Right cardiac atrium (tissue), 5 donors: ENCODE measurements around the gene FBXO3. TPM values are rescaled to one million over a fixed set of nuclear protein-coding genes. Genes with fewer than 3 reads are reported as not detected.
A peak's percentile ranks its signal among the peaks of the same experiment; 100 is the strongest.
"Not testable (repeated sequence)": the region's sequence is repeated elsewhere in the genome, so short reads cannot be mapped to it uniquely, and the experiment has no call there.

Source experiments
- ATAC-seq, 2 donors: fragments of 200-7000 bp; cut with Tn5 transposase; one replicate each; pipeline versions ENCODE4 v1.8.0 to v1.9.1; 2020; ENCODE audit warnings: moderate library complexity in 2 of 2, mild to moderate bottlenecking in 1 of 2
- DNase-seq, 3 donors: peaks; one replicate each; pipeline ENCODE4 v3.0.0-alpha.2; 2020
- H3K27ac ChIP-seq: one replicate; pipeline ENCODE4 v1.5.1; 2013; ENCODE audit warnings: mild to moderate bottlenecking, low read length, control low read depth, moderate library complexity
- H3K27me3 ChIP-seq: one replicate; pipeline ENCODE4 v1.6.1; 2013; ENCODE audit not compliant: control insufficient read depth, insufficient read depth
- H3K4me1 ChIP-seq: one replicate; pipeline ENCODE4 v1.6.1; 2013; ENCODE audit warnings: low read length; ENCODE audit not compliant: control insufficient read depth, insufficient read depth
- H3K4me3 ChIP-seq: one replicate; pipeline ENCODE4 v1.5.1; 2013; ENCODE audit warnings: low read length, control low read depth
- H3K9me3 ChIP-seq: one replicate; pipeline ENCODE4 v1.6.1; 2013; ENCODE audit warnings: low read length; ENCODE audit not compliant: control insufficient read depth
- WGBS: extraction: QIAGEN DNeasy Blood & Tissue Kit; methylation state at CpG from one replicate; pipeline ENCODE4 v1.1.7; 2013; 5-methylcytosine and 5-hydroxymethylcytosine counted together
- intact Hi-C, 4 donors: fragments of 100-400 bp; cut with DNase I; formaldehyde crosslinking; loops; one replicate each; pipeline versions ENCODE4 v1.11.0 to v1.14.0; 2022 to 2023
- polyA plus RNA-seq: library from polyadenylated mRNA; stranded (reverse); fragments of 200-250 nt; gene quantifications from one replicate; pipeline ENCODE4 v1.2.3, GENCODE V29; 2013
- total RNA-seq, 4 donors: library from RNA; stranded (reverse); fragmentation: NEBNext Ultra II Directional; extraction: Animal tissue kit (Norgen Biotek cat#: 25700); gene quantifications; one replicate each; pipeline ENCODE4 v1.2.1, GENCODE V29; 2021
- donor health status: healthy with polysubstance abuse.
- donor health status: DM: no; HTN: yes; CAD: no.
- donor health status: DM: no; HTN: no; CAD: no.
- donor health status: DM: no; HTN: yes; CAD: no; lungs with severe emphysema.
- donor health status: DM: yes; HTN: yes; CAD: no.

Gene FBXO3
- total and polyA plus RNA-seq, 5 donors = 27.3 to 40.8 (median 38.6) TPM

DNA sequence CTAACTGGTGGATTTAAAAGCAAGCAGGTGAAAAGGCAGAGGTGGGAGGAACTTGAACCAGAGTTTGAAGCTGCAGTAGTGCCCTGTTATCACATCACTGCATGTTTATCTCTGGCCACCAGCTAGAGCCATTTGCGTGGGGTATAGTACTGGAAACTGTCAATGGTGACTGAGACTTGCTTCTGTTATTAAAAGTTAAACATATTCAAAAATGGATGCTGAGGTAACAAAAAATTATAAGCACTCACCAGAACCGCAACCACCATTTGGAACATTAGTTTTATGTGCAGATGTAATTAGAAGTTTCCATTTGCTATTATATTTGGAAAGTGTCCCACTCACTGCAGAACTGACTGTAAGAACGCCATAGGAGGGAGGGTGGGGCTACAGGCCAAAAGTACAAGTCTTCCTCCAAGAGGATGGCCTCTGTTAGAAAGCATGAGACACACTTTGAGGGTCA, 36.9 kb downstream of the FBXO3 start:
- intact Hi-C loops = loop anchor here in 2 of 4 donors (5.0 kb wide), 1 partner anchor 45 kb away; no protein-coding TSS in a partner anchor
- Histone ChIP-seq H3K27ac (peak overlapping the region; percentile 92), H3K27me3 (no peaks in the 10 kb centered on the region), H3K9me3 (no peaks in the 10 kb centered on the region), H3K4me1 (peaks cover 8% of the 10 kb centered on the region), H3K4me3 (no peak overlapping the region)
- ATAC-seq (no peak), DNase-seq (no peak)
- WGBS = 58% methylated on average over 3 of the region's 3 CpGs

DNA sequence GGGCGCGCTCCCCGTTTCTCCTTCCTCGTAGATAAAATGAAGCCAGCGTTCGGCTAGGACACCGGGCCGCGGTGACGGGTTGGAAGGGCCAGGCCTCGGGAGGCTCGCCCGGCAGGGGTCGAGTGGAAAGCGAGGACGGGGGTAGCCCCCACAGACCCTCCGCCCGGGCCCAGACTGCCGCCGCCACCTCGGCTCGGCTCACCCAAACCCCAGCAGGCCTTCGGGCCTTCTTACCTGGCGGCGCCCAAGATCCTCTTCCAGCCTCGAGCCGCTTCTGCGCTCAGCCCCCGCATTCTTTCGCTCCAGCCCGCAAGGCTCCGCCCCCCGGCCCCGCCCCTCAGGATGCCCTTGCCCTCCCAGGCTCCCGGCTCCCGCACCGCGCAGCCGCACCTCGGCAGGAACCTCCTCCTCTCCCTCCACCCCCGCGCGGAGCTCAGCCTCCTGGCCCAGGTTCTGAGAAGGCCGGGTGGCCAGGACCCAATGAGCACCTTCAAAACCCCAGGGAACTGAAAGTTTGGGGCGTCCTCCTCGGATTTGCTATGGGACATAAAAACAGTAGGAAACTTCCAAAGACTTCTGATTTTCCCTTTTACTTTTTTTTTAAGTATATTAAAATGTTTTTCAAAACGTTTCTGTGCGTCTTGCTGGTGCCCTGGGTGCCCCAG, 38.0 kb downstream of the FBXO3 start, which contains the start of gene CD59:
Gene CD59, minus strand, starts transcription at position 276 of the 665 bp plus-strand sequence. CDS start 13,978 bp downstream, outside the sequence.
- H3K4me3 ChIP-seq = peak within 1 kb of the TSS; percentile 85
- intact Hi-C loops = loop anchor here in 2 of 4 donors (5.0 kb wide), 1 partner anchor 44 kb away; no protein-coding TSS in a partner anchor
- ATAC-seq = peak; percentile 97
- H3K27ac ChIP-seq = peak within 1 kb of the TSS; percentile 92
- H3K27me3 ChIP-seq = no peaks in the 10 kb centered on the region
- peak; percentile 98 to 99 (median 99) for DNase-seq
- no peaks in the 10 kb centered on the region for H3K9me3 ChIP-seq
- peaks cover 15% of the 10 kb centered on the region for H3K4me1 ChIP-seq
- 1% methylated on average over 48 of the region's 48 CpGs for WGBS

DNA sequence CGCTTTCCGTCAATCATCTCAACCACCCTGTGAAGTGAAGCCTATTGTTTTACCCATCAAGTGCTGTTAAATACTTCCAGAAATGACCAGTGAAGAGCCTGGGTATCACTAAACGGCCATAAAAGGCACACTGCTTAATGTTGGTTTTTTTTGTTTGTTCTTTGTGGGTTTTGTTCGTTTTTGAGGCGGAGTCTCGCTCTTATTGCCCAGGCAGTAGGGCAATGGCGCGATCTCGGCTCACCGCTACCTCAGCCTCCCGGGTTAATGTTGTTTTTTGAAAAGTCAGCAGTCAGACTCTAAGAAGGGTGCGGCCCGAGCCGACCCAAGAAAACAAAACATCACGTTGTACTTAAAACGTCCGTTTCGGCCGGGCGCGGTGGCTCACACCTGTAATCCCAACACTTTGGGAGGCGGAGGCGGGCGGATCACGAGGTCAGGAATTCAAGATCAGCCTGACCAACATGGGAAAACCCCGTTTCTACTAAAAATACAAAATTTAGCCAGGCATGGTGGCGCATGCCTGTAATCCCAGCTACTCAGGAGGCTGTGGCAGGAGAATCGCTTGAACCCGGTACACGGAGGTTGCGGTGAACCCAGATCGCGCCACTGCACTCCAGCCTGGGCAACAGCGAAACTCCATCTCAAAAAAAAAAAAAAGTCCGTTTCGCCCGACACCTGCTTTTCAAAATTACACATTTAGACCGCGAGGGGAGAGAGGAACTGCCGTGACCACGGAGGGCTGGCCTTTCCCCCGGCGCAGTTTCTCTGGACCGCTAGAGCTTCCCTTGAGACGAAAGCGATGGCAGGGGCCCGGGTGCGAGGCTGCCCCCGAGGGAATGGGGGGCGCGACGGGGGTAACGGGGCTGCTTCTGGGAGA, 38.8 kb downstream of the FBXO3 start:
- ATAC-seq = peak; percentile 34 to 35
- peak overlapping the region; percentile 85 for H3K4me3 ChIP-seq
- H3K27me3 ChIP-seq = no peaks in the 10 kb centered on the region
- WGBS = 3% methylated on average over 53 of the region's 53 CpGs
- H3K27ac ChIP-seq = peak overlapping the region; percentile 92
- H3K4me1 ChIP-seq = peaks cover 17% of the 10 kb centered on the region
- intact Hi-C loops = loop anchor here in 2 of 4 donors (5.0 kb wide), 1 partner anchor 43 kb away; no protein-coding TSS in a partner anchor
- peak; percentile 29 to 69 (median 52) for DNase-seq
- no peaks in the 10 kb centered on the region for H3K9me3 ChIP-seq

DNA sequence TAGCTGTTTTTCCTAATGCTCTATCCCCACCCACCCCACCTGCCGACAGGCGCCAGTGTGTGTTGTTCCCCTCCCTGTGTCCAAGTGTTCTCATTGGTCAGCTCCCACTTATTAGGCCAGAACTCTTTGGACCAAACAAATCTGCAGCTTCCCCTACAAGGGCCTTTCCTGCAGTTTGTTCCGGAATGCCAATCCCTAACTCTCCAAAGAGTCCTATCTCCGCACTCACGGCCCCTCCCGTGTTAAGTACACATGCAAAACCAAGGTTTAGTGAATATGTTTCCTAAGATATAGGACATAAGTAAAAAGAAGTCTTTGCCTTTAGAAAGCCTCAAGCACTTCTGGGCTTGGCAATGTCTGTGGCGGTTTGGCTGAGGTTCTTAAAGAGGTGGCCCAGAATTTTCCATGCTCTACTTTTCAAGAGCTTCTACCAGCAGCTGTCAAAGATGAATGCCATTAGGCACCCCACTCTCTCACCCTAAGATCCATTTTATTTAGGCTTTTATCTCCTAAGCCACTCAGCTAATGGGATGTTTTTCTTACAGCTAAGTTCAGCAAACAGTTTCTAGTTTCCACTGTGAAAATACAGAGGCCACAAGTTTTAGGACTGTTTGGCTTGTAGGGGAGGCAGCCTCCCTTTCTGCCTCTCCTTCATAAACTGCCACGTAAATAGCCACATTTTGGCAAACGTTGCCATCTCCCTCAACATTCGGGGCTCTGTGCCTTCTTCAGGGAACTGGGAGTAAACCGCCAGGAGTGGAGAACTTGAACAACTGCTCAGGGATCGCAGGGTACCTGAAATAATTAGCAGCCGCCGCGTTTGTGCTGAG, 39.7 kb downstream of the FBXO3 start:
- H3K4me3 ChIP-seq = peak overlapping the region; percentile 85
- intact Hi-C loops = loop anchor here in 2 of 4 donors (5.0 kb wide), 1 partner anchor 42 kb away; no protein-coding TSS in a partner anchor
- 13% methylated on average over 15 of the region's 15 CpGs for WGBS
- H3K4me1 ChIP-seq = peaks cover 18% of the 10 kb centered on the region
- peak overlapping the region; percentile 92 for H3K27ac ChIP-seq
- peak; percentile 20 to 31 for ATAC-seq
- no peaks in the 10 kb centered on the region for H3K27me3 ChIP-seq
- DNase-seq = peak; percentile 29 to 79 (median 65)
- no peaks in the 10 kb centered on the region for H3K9me3 ChIP-seq

DNA sequence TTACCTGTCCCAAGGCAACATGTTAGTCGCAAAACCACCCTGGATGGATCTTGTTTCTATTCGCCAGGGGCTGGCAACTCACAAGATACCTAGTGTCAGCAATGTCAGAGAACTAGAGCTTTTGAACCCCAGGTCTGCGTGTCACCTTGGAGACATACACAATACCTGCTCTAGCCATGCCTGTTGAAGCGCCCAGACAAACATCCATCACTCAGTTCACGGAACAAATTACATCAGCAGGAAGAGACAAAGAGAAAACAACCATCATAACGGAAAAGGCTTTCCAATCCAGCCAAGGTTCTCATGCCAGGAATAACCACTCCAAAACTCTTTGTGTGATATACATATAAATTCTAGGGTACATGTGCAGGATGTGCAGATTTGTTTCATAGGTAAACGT, 40.3 kb downstream of the FBXO3 start:
- peak overlapping the region; percentile 92 for H3K27ac ChIP-seq
- peaks cover 21% of the 10 kb centered on the region for H3K4me1 ChIP-seq
- no peak for ATAC-seq
- intact Hi-C loops = no loop called here
- 53% methylated on average over 7 of the region's 7 CpGs for WGBS
- DNase-seq = no peak
- H3K9me3 ChIP-seq = no peaks in the 10 kb centered on the region
- peak overlapping the region; percentile 85 for H3K4me3 ChIP-seq
- H3K27me3 ChIP-seq = no peaks in the 10 kb centered on the region

DNA sequence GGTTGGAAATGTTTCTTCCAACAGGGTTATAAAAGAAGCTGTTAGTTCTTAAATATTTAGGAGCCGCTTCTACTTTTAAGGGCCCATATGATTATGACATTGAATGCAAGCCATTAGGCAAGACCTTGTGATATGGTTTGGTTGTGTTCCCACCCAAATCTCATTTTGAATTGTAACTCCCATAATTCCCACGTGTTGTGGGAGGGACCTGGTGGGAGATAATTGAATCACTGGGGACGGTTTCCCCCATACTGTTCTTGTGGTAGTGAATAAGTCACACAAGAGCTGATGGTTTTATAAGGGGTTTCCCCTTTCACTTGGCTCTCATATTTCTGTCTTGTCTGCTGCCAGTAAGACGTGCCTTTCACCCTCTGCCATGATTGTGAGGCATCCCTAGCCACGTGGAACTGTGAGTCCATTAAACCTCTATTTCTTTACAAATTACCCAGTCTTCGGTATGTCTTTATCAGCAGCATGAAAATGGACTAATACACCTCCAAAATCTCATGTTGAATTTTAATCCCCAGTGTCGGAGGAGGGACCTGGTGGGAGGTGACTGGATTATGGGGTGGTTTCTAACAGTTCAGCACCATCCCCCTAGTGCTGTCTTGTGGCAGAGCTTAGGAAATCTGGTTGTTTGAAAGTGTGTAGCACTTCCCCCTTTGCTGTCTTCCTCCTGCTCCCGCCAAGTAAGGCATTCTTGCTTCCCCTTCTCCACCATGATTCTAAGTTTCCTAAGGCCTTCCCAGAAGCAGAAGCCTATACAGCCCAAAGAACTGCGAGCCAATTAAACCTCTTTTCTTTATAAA, 42.4 kb downstream of the FBXO3 start:
- intact Hi-C loops = no loop called here
- Histone ChIP-seq H3K27me3 (no peaks in the 10 kb centered on the region), H3K4me1 (peaks cover 17% of the 10 kb centered on the region), H3K9me3 (no peaks in the 10 kb centered on the region), H3K4me3 (no peak overlapping the region), H3K27ac (peak overlapping the region; percentile 45)
- WGBS = 55% methylated on average over 9 of the region's 9 CpGs
- no peak for ATAC-seq
- no peak for DNase-seq

DNA sequence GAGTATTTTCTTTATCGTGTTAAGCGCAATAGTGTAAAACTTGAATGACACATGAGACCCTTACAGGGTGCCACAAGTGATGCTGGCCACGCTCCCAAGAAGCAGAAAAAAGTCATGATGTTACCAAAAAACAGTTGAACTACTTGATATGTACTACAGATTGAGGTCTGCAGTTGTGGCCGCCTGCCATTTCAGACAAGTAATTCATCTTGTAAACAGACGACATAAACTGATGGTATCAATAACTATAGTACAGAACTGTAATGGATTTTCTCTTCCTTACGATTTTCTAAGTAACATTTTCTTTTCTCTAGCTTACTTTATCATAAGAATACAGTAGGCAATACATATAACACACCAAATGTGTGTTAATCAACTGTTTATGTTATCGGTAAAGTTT, 43.6 kb downstream of the FBXO3 start:
- Histone ChIP-seq H3K27me3 (no peaks in the 10 kb centered on the region), H3K27ac (no peak overlapping the region), H3K4me1 (peaks cover 16% of the 10 kb centered on the region), H3K4me3 (no peak overlapping the region), H3K9me3 (no peaks in the 10 kb centered on the region)
- ATAC-seq (no peak), DNase-seq (no peak)
- intact Hi-C loops = no loop called here
- WGBS = 52% methylated on average over 7 of the region's 7 CpGs

DNA sequence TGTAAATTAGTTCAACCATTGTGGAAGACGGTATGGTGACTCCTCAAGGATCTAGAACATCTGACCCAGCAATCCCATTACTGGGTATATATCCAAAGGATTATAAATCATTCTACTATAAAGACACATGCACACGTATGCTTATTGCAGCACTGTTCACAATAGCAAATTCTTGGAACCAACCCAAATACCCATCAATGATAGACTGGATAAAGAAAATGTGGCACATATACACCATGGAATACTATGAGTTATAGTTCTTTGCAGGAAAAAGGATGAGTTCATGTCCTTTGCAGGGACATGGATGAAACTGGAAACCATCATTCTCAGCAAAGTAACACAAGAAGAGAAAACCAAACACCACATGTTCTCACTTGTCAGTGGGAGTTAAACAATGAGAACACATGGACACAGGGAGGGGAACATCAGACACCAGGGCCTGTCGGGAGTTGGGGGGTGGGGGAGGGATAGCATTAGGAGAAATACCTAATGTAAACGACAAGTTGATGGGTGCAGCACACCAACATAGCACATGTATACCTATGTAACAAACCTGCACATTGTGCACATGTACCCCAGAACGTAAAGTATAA, 45.2 kb downstream of the FBXO3 start:
- ATAC-seq, H3K9me3 ChIP-seq, DNase-seq, intact Hi-C loops, H3K27ac ChIP-seq, H3K4me3 ChIP-seq, H3K27me3 ChIP-seq: not testable (repeated sequence)
- H3K4me1 ChIP-seq = peaks cover 26% of the 10 kb centered on the region
- WGBS = 70% methylated on average over 5 of the region's 5 CpGs

DNA sequence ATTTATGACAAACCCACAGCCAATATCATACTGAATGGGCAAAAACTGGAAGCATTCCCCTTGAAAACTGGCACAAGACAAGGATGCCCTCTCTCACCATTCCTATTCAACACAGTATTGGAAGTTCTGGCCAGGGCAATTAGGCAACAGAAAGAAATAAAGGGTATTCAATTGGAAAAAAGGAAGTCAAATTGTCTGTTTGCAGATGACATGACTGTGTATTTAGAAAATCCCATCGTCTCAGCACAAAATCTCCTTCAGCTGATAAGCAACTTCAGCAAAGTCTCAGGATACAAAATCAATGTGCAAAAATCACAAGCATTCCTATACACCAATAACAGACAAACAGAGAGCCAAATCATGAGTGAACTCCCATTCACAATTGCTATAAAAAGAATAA, 46.8 kb downstream of the FBXO3 start:
- H3K27ac ChIP-seq = not testable (repeated sequence)

More for the DNA sequence above, 46.8 kb downstream of the FBXO3 start:
- H3K4me1 ChIP-seq = peaks cover 35% of the 10 kb centered on the region
- H3K4me3 ChIP-seq, intact Hi-C loops, DNase-seq, H3K27me3 ChIP-seq, ATAC-seq, H3K9me3 ChIP-seq: not testable (repeated sequence)
- WGBS = 26% methylated on average over 1 of the region's 1 CpG
